GM13976 (cell line): ENCODE data around the gene WDR31.

Experiments
- DNase-seq: peaks from one replicate; pipeline ENCODE4 v3.0.0; 2012; ENCODE audit warnings: low spot score
- in situ Hi-C: fragments of 300-500 bp; cut with MboI; formaldehyde crosslinking; loops from one replicate; pipeline ENCODE4 v1.12.0; 2022; ENCODE audit warnings: low sequenced_read_pairs, mixed read lengths, inconsistent platforms; ENCODE audit not compliant: unreplicated experiment
- TF ChIP-seq, protein P1 (sequence below): IDR thresholded peaks from 2 replicates; pipeline ENCODE4 v1.5.1; 2012; ENCODE audit warnings: borderline replicate concordance, mild to moderate bottlenecking; ENCODE audit not compliant: insufficient read depth; ENCODE audit errors: extremely low read depth, missing control alignments, control extremely low read depth

Gene WDR31

GRCh38 chr9:113364951-113365350, 24.9 kb upstream of the WDR31 start:
- in situ Hi-C loops = no loop called here
- TF ChIP-seq, protein P1, sequence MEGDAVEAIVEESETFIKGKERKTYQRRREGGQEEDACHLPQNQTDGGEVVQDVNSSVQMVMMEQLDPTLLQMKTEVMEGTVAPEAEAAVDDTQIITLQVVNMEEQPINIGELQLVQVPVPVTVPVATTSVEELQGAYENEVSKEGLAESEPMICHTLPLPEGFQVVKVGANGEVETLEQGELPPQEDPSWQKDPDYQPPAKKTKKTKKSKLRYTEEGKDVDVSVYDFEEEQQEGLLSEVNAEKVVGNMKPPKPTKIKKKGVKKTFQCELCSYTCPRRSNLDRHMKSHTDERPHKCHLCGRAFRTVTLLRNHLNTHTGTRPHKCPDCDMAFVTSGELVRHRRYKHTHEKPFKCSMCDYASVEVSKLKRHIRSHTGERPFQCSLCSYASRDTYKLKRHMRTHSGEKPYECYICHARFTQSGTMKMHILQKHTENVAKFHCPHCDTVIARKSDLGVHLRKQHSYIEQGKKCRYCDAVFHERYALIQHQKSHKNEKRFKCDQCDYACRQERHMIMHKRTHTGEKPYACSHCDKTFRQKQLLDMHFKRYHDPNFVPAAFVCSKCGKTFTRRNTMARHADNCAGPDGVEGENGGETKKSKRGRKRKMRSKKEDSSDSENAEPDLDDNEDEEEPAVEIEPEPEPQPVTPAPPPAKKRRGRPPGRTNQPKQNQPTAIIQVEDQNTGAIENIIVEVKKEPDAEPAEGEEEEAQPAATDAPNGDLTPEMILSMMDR = no peak
- no peak for DNase-seq

GRCh38 chr9:113363336-113363735, 23.3 kb upstream of the WDR31 start:
- in situ Hi-C loops = no loop called here

GRCh38 chr9:113361304-113362018, 21.4 kb upstream of the WDR31 start:
- TF ChIP-seq, protein P1 = no peak
- no peak for DNase-seq
- in situ Hi-C loops = no loop called here

More at GRCh38 chr9:113363336-113363735, 23.3 kb upstream of the WDR31 start:
- DNase-seq = no peak
- TF ChIP-seq, protein P1 = no peak

GRCh38 chr9:113360242-113360842, 20.3 kb upstream of the WDR31 start:
- in situ Hi-C loops = no loop called here
- TF ChIP-seq, protein P1 = no peak
- DNase-seq = no peak

DNA sequence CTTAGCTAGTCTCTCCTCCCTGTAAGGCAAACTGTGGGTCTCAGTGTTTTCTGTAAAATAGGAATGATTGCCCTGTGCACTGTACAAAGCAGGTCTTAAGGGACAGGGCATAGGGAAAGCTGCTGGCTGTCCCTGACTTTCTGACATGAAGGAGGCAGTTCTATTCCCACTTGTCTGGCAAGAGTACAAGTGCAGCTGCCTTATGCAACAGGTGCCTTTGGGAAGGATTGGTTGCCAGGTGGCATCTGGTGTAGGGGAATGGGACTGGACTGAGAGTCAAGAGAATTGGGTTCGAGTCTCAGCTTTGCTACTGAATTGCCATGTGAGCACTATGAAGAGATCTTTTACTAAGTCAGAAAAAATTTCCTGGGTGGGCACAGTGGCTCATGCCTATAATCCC, 19.3 kb upstream of the WDR31 start:
- in situ Hi-C loops = no loop called here
- no peak for DNase-seq
- TF ChIP-seq, protein P1 = no peak

DNA sequence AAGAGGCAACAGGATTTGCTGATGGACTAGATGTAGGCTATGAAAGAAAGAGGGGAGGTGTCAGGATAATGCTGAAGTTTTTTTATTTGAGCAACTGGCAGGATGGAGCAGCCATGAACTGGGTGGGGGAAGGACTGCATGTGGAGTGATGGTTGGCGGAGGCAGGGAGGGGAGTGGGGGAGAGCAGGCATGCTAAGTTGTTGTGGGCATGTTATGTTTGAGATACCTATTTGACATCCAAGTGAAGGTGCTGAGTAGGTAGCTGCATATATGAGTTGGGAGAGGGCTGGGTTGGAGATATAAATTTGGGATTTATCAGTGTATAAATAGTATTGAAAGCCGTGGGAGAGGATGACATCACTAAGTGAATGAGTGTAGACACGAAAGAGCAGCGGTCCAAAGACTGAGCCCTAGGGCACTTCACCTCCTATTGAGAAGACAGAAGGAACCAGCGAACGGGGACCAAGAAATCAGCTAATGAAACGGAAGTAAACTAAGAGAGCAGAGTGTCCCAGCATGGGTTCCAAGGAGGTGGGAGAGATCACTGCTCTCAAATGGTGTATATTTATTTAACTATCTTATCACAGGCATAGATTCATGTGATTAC, 16.7 kb upstream of the WDR31 start:
- no peak for DNase-seq
- TF ChIP-seq, protein P1 = no peak
- in situ Hi-C loops = no loop called here
